Ascending aorta (tissue), 2 donors: Measurements from ENCODE around the gene NDE1. TPM values are rescaled to one million over a fixed set of nuclear protein-coding genes. Genes with fewer than 3 reads are reported as not detected.

ENCODE experiments used
- DNase-seq, 2 donors: peaks; one replicate each; pipeline ENCODE4 v3.0.0-alpha.2; 2019; ENCODE audit warnings: low spot score in 2 of 2
- H3K27ac ChIP-seq, 2 donors: fragments of 200-600 bp; sonication (generic); one replicate each; pipeline ENCODE4 v1.5.1; 2016 to 2017; ENCODE audit warnings: mild to moderate bottlenecking in 1 of 2
- H3K27me3 ChIP-seq: fragments of 200-600 bp; sonication (generic); one replicate; pipeline ENCODE4 v1.5.1; 2017
- H3K36me3 ChIP-seq, 2 donors: fragments of 200-600 bp; sonication (generic); one replicate each; pipeline ENCODE4 v1.5.1; 2016
- H3K4me1 ChIP-seq, 2 donors: fragments of 200-600 bp; sonication (generic); one replicate each; pipeline ENCODE4 v1.5.1; 2016 to 2017; ENCODE audit warnings: mild to moderate bottlenecking in 1 of 2
- H3K4me3 ChIP-seq, 2 donors: fragments of 200-600 bp; sonication (generic); one replicate each; pipeline ENCODE4 v1.5.1; 2016 to 2017; ENCODE audit warnings: mild to moderate bottlenecking in 1 of 2
- H3K9me3 ChIP-seq, 2 donors: fragments of 200-600 bp; sonication (generic); one replicate each; pipeline ENCODE4 v1.5.1; 2016
- CTCF ChIP-seq, 3 experiments: fragments of 200-600 bp in 2 of 3; fragments of 450-650 bp in 1 of 3; sonication (generic) in 2 of 3; IDR thresholded peaks; one replicate each; pipeline ENCODE4 v1.5.1; 2016 to 2019; ENCODE audit warnings: antibody characterized with exemption in 3 of 3, mild to moderate bottlenecking in 1 of 3, moderate library complexity in 1 of 3
- intact Hi-C: fragments of 100-400 bp; cut with DNase I; formaldehyde crosslinking; loops from one replicate; pipeline ENCODE4 v1.15.1; 2023
- total RNA-seq: library from RNA; depleted of rRNA; stranded (reverse); fragments of >200 nt; gene quantifications from one replicate; pipeline ENCODE4 v1.1.0, GENCODE V29; 2016

The NDE1 gene
- total RNA-seq, 1 donor from 2014 or later: 21.9 TPM

GRCh38 chr16:15749985-15750384, 99.9 kb downstream of the NDE1 start:
- no peak for TF ChIP-seq CTCF (IDR thresholded peaks at IDR 0.05)
- intact Hi-C loops: no loop called here
- peak overlapping the region in 1 of 2 donors; percentile 32 for H3K27ac ChIP-seq

GRCh38 chr16:15751940-15752339, 101.9 kb downstream of the NDE1 start:
- H3K9me3 ChIP-seq: no peaks in the 10 kb centered on the region
- H3K4me1 ChIP-seq: no peaks in the 10 kb centered on the region
- no peak for TF ChIP-seq CTCF (IDR thresholded peaks at IDR 0.05)
- no peak for DNase-seq
- peaks cover 94 to 99% of the 10 kb centered on the region in 2 donors for H3K36me3 ChIP-seq
- no peak overlapping the region for H3K4me3 ChIP-seq
- intact Hi-C loops: no loop called here
- H3K27me3 ChIP-seq: no peaks in the 10 kb centered on the region
- peak overlapping the region; percentile 27 to 33 for H3K27ac ChIP-seq

More at GRCh38 chr16:15749985-15750384, 99.9 kb downstream of the NDE1 start:
- Histone ChIP-seq H3K27me3 (no peaks in the 10 kb centered on the region), H3K9me3 (no peaks in the 10 kb centered on the region), H3K36me3 (peaks cover 98 to 99% of the 10 kb centered on the region in 2 donors), H3K4me3 (no peak overlapping the region), H3K4me1 (no peaks in the 10 kb centered on the region)
- no peak for DNase-seq

GRCh38 chr16:15752717-15753488, 102.9 kb downstream of the NDE1 start:
- Histone ChIP-seq H3K9me3 (no peaks in the 10 kb centered on the region), H3K27me3 (no peaks in the 10 kb centered on the region), H3K27ac (peak overlapping the region; percentile 27 to 33), H3K4me3 (no peak overlapping the region), H3K36me3 (peaks cover 92 to 99% of the 10 kb centered on the region in 2 donors), H3K4me1 (no peaks in the 10 kb centered on the region)
- intact Hi-C loops: no loop called here
- DNase-seq: no peak
- TF ChIP-seq CTCF (IDR thresholded peaks at IDR 0.05): no peak

GRCh38 chr16:15754821-15755534, 104.9 kb downstream of the NDE1 start:
- Histone ChIP-seq H3K27me3 (no peaks in the 10 kb centered on the region), H3K4me3 (no peak overlapping the region), H3K27ac (peak overlapping the region; percentile 22 to 49), H3K9me3 (no peaks in the 10 kb centered on the region), H3K4me1 (no peaks in the 10 kb centered on the region), H3K36me3 (peaks cover 92 to 99% of the 10 kb centered on the region in 2 donors)
- intact Hi-C loops: no loop called here
- TF ChIP-seq CTCF (IDR thresholded peaks at IDR 0.05): no peak
- DNase-seq: no peak

- intact Hi-C loops: no loop called here
- no peaks in the 10 kb centered on the region for H3K9me3 ChIP-seq
- H3K4me1 ChIP-seq: no peaks in the 10 kb centered on the region
- peaks cover 94 to 100% of the 10 kb centered on the region in 2 donors for H3K36me3 ChIP-seq
- H3K27ac ChIP-seq: peak overlapping the region in 1 of 2 donors; percentile 29
- H3K4me3 ChIP-seq: no peak overlapping the region
- H3K27me3 ChIP-seq: no peaks in the 10 kb centered on the region
- no peak for TF ChIP-seq CTCF (IDR thresholded peaks at IDR 0.05)
- no peak for DNase-seq
Measured at GRCh38 chr16:15757077-15757386, 107.0 kb downstream of the NDE1 start.
